HL-60 (cell line): ENCODE results near the gene ZMPSTE24.

Source experiments
- DNase-seq, 2 experiments: peaks; one replicate each; pipeline ENCODE4 v3.0.0-alpha.2; 2010 to 2020; ENCODE audit warnings: low read depth in 1 of 2, low spot score in 1 of 2
- H3K27ac ChIP-seq: fragments of 250-450 bp; sonication (Bioruptor Pico); replicated peaks from 2 replicates; pipeline ENCODE4 v1.5.1; 2020; ENCODE audit warnings: mild to moderate bottlenecking, moderate library complexity
- H3K27me3 ChIP-seq: fragments of 250-450 bp; sonication (Bioruptor Pico); 2 replicates; pipeline ENCODE4 v1.5.1; 2021; ENCODE audit warnings: mild to moderate bottlenecking, moderate library complexity; ENCODE audit not compliant: insufficient read depth, poor library complexity, severe bottlenecking
- H3K4me3 ChIP-seq: replicated peaks from 2 replicates; pipeline ENCODE4 v1.5.1; 2011; ENCODE audit warnings: mild to moderate bottlenecking, control low read depth, low read length; ENCODE audit not compliant: insufficient read depth
- GABPA ChIP-seq: IDR thresholded peaks from 2 replicates; pipeline ENCODE4 v1.6.1; 2012; ENCODE audit warnings: low read depth
- POLR2AphosphoS5 ChIP-seq: IDR thresholded peaks from 2 replicates; pipeline ENCODE4 v1.6.1; 2012; ENCODE audit warnings: low read depth
- REST ChIP-seq: IDR thresholded peaks from 2 replicates; pipeline ENCODE4 v1.6.1; 2012; ENCODE audit warnings: low read depth; ENCODE audit not compliant: insufficient replicate concordance
- SPI1 ChIP-seq: IDR thresholded peaks from 2 replicates; pipeline ENCODE4 v1.6.1; 2012; ENCODE audit warnings: low read depth, mild to moderate bottlenecking, borderline replicate concordance
- TF ChIP-seq, protein P1 (sequence below): IDR thresholded peaks from one replicate; pipeline ENCODE4 v1.5.1; 2011; ENCODE audit warnings: low read length, control low read depth, inconsistent platforms; ENCODE audit not compliant: insufficient read depth

Gene ZMPSTE24

DNA sequence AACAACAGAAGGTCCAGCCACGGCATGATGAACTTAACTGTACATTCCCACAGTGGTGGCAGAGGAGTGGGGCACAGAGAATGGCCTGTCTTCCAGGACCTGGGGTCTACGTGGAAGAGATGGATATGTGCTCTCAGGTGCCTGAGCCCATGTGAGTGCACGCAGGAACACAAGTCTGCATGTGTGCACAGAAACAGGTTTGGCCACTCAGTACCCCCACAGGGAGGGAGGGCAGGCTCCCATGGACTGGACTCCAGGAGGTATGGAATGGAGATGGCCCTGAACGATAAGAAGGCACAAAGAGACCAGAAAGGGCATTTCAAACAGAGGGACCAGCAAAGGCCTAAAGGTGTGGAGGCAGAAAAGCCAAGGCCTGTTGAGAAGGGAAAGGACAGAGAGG is 48.3 kb downstream of the ZMPSTE24 start:
- TF ChIP-seq GABPA: no peak
- no peak for TF ChIP-seq POLR2AphosphoS5
- no peak for TF ChIP-seq SPI1
- TF ChIP-seq, protein P1, sequence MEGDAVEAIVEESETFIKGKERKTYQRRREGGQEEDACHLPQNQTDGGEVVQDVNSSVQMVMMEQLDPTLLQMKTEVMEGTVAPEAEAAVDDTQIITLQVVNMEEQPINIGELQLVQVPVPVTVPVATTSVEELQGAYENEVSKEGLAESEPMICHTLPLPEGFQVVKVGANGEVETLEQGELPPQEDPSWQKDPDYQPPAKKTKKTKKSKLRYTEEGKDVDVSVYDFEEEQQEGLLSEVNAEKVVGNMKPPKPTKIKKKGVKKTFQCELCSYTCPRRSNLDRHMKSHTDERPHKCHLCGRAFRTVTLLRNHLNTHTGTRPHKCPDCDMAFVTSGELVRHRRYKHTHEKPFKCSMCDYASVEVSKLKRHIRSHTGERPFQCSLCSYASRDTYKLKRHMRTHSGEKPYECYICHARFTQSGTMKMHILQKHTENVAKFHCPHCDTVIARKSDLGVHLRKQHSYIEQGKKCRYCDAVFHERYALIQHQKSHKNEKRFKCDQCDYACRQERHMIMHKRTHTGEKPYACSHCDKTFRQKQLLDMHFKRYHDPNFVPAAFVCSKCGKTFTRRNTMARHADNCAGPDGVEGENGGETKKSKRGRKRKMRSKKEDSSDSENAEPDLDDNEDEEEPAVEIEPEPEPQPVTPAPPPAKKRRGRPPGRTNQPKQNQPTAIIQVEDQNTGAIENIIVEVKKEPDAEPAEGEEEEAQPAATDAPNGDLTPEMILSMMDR: no peak
- no peak for TF ChIP-seq REST
- no peak overlapping the region for H3K27ac ChIP-seq

DNA sequence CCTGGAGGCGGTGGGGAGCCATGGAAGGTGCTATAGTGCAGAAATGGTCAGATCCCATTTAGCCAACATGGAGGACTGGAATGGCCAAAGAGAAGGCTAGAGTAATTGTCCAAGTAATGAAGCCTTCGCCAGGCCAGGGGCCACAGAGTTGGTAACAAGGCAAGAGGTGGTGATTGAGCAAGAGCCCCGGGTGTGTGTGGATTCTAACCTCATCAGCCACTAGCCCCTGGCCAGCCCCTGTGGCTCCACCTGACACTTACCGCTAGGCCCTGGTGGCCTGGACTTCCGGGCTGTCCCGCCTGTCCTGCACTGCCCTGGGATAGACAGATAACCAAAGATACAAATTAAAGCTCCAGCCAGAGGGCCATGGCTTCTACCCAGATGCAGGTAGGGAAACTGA is 49.1 kb downstream of the ZMPSTE24 start:
- no peak for DNase-seq
- no peak for TF ChIP-seq GABPA
- no peak for TF ChIP-seq POLR2AphosphoS5
- TF ChIP-seq, protein P1: no peak
- TF ChIP-seq REST: no peak
- no peak for TF ChIP-seq SPI1
- no peak overlapping the region for H3K27ac ChIP-seq
- no peaks in the 10 kb centered on the region for H3K27me3 ChIP-seq
- H3K4me3 ChIP-seq: no peak overlapping the region

More for the DNA sequence above, 48.3 kb downstream of the ZMPSTE24 start:
- no peaks in the 10 kb centered on the region for H3K27me3 ChIP-seq
- no peak overlapping the region for H3K4me3 ChIP-seq
- no peak for DNase-seq

- no peak overlapping the region for H3K4me3 ChIP-seq
- no peaks in the 10 kb centered on the region for H3K27me3 ChIP-seq
- TF ChIP-seq POLR2AphosphoS5: no peak
- no peak for TF ChIP-seq REST
- no peak for TF ChIP-seq GABPA
- no peak for TF ChIP-seq SPI1
- TF ChIP-seq, protein P1: no peak
- DNase-seq: no peak
- no peak overlapping the region for H3K27ac ChIP-seq
Measured at GRCh38 chr1:40308036-40308727, 50.1 kb downstream of the ZMPSTE24 start.
